Ovary (tissue), 3 donors: Measurements from ENCODE around the gene ATRNL1.

Experiments used
- POLR2A ChIP-seq: fragments of 450-650 bp; IDR thresholded peaks from one replicate; pipeline ENCODE4 v1.6.1; 2017; ENCODE audit warnings: antibody characterized with exemption, mild to moderate bottlenecking, moderate library complexity
- TF ChIP-seq, protein P1 (sequence below), 3 donors: fragments of 450-650 bp in 2 of 3; fragments of 200-600 bp in 1 of 3; IDR thresholded peaks; one replicate each; pipeline versions ENCODE4 v1.5.1 to v1.8.0; 2016 to 2022; ENCODE audit warnings: antibody characterized with exemption in 3 of 3, mild to moderate bottlenecking in 1 of 3
- donor health status: DM: no; HTN: no; CAD: no.

DNA sequence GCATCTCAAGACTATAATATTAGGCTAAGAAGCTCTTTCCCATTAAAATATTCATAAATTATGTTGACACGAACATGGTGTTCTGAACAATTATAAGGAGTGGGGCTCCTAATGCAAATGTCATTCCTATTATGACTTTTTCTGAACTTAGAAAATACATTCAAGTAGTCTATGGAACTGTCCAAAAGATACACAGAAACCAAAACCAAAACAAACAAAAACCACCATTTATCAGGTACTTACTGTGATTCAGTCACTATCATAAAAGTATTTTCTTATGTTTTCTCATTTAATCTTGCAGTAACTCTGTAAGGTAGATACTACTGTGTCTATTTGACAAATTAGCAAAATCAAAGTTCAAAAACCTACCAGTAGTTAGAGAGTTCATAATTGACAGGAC is 773.0 kb downstream of the ATRNL1 start:
- TF ChIP-seq, protein P1, sequence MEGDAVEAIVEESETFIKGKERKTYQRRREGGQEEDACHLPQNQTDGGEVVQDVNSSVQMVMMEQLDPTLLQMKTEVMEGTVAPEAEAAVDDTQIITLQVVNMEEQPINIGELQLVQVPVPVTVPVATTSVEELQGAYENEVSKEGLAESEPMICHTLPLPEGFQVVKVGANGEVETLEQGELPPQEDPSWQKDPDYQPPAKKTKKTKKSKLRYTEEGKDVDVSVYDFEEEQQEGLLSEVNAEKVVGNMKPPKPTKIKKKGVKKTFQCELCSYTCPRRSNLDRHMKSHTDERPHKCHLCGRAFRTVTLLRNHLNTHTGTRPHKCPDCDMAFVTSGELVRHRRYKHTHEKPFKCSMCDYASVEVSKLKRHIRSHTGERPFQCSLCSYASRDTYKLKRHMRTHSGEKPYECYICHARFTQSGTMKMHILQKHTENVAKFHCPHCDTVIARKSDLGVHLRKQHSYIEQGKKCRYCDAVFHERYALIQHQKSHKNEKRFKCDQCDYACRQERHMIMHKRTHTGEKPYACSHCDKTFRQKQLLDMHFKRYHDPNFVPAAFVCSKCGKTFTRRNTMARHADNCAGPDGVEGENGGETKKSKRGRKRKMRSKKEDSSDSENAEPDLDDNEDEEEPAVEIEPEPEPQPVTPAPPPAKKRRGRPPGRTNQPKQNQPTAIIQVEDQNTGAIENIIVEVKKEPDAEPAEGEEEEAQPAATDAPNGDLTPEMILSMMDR (IDR thresholded peaks at IDR 0.05), result no peak
- no peak for TF ChIP-seq POLR2A
